Right atrium auricular region (tissue), 2 donors: ENCODE results near the gene CLDN17. TPM values are rescaled to one million over a fixed set of nuclear protein-coding genes. Genes with fewer than 3 reads are reported as not detected.

Experiments used
- DNase-seq: peaks from one replicate; pipeline ENCODE4 v3.0.0-alpha.2; 2019; ENCODE audit warnings: low spot score
- H3K27ac ChIP-seq, 2 donors: fragments of 200-600 bp; sonication (generic); 1 replicate in 1 of 2; 2 replicates in 1 of 2; pipeline ENCODE4 v1.5.1; 2016 to 2019
- H3K27me3 ChIP-seq, 2 donors: fragments of 200-600 bp; sonication (generic); one replicate each; pipeline versions ENCODE4 v1.5.1 to v1.6.0; 2017 to 2019
- H3K36me3 ChIP-seq: fragments of 200-600 bp; sonication (generic); one replicate; pipeline ENCODE4 v1.5.1; 2016
- H3K4me1 ChIP-seq, 2 donors: fragments of 200-600 bp; sonication (generic); one replicate each; pipeline versions ENCODE4 v1.5.1 to v1.6.0; 2017 to 2019
- H3K4me3 ChIP-seq, 2 donors: fragments of 200-600 bp; sonication (generic); 1 replicate in 1 of 2; 2 replicates in 1 of 2; pipeline ENCODE4 v1.5.1; 2017 to 2019; ENCODE audit warnings: mild to moderate bottlenecking in 1 of 2, moderate library complexity in 1 of 2
- H3K9me3 ChIP-seq, 2 donors: fragments of 200-600 bp; sonication (generic); one replicate each; pipeline ENCODE4 v1.5.1; 2019
- total RNA-seq, 2 donors: library from RNA; depleted of rRNA; stranded (reverse); fragments of >200 nt; gene quantifications; one replicate each; pipeline ENCODE4 v1.1.0, GENCODE V29; 2016
- TF ChIP-seq, protein P1 (sequence below), 2 donors: fragments of 200-600 bp; sonication (generic); IDR thresholded peaks; one replicate each; pipeline ENCODE4 v1.5.1; 2019; ENCODE audit warnings: antibody characterized with exemption in 2 of 2

Gene CLDN17
- total RNA-seq, 2 donors from 2014 or later, result not detected

DNA sequence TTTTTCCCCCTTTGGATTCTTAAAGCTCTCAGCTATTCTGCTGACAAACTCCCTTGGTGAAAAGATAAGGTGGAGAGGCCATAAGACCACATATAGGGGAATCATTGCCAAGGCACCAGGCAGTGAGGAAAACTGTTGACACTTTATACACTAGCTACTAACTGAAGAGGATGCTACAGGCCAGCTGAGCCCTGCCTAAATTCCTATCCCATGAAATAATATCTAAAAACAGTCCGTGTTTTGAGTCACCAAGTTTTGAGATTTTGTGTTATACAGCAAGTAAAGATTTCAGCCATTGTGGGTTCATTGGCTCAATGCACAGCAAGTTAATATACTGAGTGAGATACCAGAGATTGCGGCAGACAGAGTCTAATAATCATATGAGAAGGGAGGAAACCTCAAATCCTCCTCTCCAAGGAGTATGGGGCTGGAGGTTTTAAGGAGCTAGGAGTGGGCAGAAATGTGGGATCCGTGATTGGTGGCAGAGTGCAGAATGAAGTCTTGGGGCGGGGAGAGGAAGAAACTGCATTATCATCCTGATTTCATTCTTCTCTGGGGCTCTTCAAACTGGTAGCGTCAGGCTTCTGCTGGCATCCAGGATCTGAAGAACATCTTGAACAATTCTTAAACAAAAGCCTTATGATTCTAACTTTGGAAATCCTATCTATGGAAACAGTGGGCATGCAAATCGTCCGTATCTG is 40.1 kb upstream of the CLDN17 start:
- TF ChIP-seq, protein P1, sequence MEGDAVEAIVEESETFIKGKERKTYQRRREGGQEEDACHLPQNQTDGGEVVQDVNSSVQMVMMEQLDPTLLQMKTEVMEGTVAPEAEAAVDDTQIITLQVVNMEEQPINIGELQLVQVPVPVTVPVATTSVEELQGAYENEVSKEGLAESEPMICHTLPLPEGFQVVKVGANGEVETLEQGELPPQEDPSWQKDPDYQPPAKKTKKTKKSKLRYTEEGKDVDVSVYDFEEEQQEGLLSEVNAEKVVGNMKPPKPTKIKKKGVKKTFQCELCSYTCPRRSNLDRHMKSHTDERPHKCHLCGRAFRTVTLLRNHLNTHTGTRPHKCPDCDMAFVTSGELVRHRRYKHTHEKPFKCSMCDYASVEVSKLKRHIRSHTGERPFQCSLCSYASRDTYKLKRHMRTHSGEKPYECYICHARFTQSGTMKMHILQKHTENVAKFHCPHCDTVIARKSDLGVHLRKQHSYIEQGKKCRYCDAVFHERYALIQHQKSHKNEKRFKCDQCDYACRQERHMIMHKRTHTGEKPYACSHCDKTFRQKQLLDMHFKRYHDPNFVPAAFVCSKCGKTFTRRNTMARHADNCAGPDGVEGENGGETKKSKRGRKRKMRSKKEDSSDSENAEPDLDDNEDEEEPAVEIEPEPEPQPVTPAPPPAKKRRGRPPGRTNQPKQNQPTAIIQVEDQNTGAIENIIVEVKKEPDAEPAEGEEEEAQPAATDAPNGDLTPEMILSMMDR (IDR thresholded peaks at IDR 0.05), result no peak
- H3K4me3 ChIP-seq, result no peak overlapping the region
- DNase-seq, result no peak

GRCh38 chr21:30200000-30200399 is 33.4 kb upstream of the CLDN17 start:
- Histone ChIP-seq H3K4me1 (no peaks in the 10 kb centered on the region), H3K36me3 (no peaks in the 10 kb centered on the region), H3K27me3 (no peaks in the 10 kb centered on the region), H3K27ac (no peak overlapping the region), H3K9me3 (no peaks in the 10 kb centered on the region), H3K4me3 (no peak overlapping the region)
- TF ChIP-seq, protein P1 (IDR thresholded peaks at IDR 0.05), result no peak
- DNase-seq, result no peak

More for the DNA sequence above, 40.1 kb upstream of the CLDN17 start:
- Histone ChIP-seq H3K4me1 (peaks cover 0 to 5% of the 10 kb centered on the region in 2 donors), H3K36me3 (no peaks in the 10 kb centered on the region), H3K9me3 (peaks cover 0 to 4% of the 10 kb centered on the region in 2 donors), H3K27me3 (no peaks in the 10 kb centered on the region), H3K27ac (peak overlapping the region in 1 of 2 donors; percentile 25)

DNA sequence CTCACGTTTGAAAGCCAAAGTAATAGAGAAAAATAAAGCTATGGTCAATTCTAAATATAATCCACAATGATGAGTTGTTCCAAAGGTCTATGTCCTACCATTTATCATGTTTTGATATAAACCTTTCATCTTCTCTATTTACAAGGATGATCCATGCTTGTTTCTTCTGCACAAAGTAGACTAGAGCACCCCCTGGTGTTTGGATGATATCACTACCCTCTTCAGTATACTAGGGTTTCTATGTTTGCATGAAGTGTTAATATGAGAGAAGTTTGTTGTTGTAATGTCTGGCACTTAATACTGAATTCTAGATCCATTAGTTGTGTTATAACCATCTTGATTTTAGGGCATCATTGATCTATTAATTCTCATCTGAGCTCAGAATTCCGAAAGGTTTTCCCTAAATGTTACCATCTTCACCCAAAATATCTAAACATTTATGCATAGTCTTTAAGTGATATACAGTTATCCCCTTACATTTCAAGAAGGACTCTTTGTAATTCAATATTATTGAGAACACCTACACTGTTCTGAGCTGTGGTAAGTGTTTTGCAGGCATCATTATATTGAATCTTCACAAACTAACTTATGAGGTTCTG is 28.2 kb upstream of the CLDN17 start:
- DNase-seq, result no peak
- no peak overlapping the region for H3K27ac ChIP-seq
- TF ChIP-seq, protein P1 (IDR thresholded peaks at IDR 0.05), result peak in 1 of 2 donors; percentile 63
- no peak overlapping the region for H3K4me3 ChIP-seq
- H3K4me1 ChIP-seq, result no peaks in the 10 kb centered on the region
- no peaks in the 10 kb centered on the region for H3K9me3 ChIP-seq
- H3K27me3 ChIP-seq, result no peaks in the 10 kb centered on the region
- no peaks in the 10 kb centered on the region for H3K36me3 ChIP-seq

DNA sequence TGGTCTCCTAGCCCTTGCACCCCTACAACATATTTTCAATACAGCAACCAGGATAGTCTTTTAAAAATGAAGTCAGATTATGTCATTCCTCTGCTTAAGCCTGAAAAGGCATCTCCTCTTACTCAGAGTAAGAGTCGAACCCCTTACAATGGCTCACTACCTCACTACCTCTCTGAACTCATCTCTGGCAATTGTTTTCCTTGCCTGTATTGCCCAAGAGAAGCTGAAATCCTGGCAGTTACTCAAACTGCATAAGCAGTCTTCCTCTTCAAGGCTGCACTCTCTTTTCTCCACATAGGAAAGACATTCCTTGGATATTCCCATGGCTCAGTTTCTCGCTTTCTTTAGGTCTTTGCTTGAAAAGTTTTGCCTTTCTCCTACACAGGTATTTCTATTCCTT is 26.6 kb upstream of the CLDN17 start:
- Histone ChIP-seq H3K4me3 (no peak overlapping the region), H3K27me3 (no peaks in the 10 kb centered on the region), H3K9me3 (no peaks in the 10 kb centered on the region), H3K36me3 (no peaks in the 10 kb centered on the region), H3K27ac (no peak overlapping the region), H3K4me1 (no peaks in the 10 kb centered on the region)
- DNase-seq, result no peak
- TF ChIP-seq, protein P1 (IDR thresholded peaks at IDR 0.05), result no peak

DNA sequence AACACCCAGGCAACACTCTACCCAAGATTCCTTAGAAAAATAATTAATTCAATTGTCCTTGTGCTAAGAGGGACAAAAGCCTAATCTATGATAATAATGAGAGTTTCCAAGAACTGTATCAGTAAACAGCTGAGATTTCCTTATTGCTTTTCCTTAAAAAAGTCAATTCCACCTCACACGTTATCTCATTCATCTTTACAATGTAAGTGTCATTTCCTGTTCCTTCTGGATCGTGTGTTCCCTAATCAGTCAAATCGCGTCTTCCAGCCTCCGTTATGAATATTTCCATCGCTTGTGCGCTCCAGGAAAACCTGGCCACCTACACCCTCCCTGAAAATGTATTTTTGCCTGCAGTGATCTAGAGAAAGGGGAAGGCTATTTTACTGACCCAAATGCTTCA is 23.9 kb upstream of the CLDN17 start:
- H3K4me3 ChIP-seq, result no peak overlapping the region
- H3K27me3 ChIP-seq, result no peaks in the 10 kb centered on the region
- no peaks in the 10 kb centered on the region for H3K36me3 ChIP-seq
- no peaks in the 10 kb centered on the region for H3K4me1 ChIP-seq
- TF ChIP-seq, protein P1 (IDR thresholded peaks at IDR 0.05), result no peak
- H3K27ac ChIP-seq, result no peak overlapping the region
- DNase-seq, result no peak
- H3K9me3 ChIP-seq, result no peaks in the 10 kb centered on the region
